ENCODE results near the gene ANKRD52.
"Not testable (repeated sequence)": the region's sequence is repeated elsewhere in the genome, so short reads cannot be mapped to it uniquely, and the experiment has no call there.

ANKRD52 gene

DNA sequence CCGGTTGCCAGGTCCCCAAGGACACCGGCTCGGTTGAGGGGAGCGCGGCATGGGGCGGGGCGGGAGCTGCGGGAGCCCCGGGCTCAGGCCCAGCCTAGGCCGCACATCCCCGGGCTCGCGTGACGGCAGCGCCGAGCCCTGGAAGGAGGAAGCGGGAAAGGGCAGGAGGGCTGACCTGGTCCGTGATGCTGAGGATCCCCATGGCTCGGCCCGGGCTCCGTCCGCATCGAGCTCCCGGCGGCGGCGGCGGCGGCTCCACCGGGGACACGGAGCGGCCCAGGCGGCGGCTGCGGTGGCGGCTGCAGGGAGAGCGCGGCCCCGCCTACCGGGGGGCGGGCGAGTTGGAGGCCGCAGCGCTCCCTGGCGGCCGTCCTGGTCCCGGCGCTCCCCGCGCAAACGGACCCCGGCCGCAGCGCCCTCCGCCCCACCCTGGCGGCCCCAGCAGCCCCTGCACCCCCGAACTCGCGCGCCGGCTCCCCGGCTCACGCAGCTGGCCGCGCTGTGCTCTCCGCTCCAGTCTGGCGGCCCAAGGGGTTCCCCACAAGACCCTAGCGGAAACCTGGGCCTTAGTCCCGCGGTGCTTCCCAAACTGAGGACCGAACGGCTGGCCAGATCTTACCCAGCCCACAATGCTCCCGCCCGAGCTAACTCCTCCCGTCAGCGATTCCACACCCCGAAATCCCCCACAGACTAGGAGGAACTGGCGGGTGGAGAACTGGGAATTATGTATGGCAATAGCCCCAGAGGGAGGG is at the start of gene ANKRD52:
Gene ANKRD52, minus strand, starts transcription at position 317 of the 752 bp plus-strand sequence. Its CDS starts 115 bp downstream, at position 202.
- peak; percentile 65 for DNase-seq (ENCODE audit: low read depth)

DNA sequence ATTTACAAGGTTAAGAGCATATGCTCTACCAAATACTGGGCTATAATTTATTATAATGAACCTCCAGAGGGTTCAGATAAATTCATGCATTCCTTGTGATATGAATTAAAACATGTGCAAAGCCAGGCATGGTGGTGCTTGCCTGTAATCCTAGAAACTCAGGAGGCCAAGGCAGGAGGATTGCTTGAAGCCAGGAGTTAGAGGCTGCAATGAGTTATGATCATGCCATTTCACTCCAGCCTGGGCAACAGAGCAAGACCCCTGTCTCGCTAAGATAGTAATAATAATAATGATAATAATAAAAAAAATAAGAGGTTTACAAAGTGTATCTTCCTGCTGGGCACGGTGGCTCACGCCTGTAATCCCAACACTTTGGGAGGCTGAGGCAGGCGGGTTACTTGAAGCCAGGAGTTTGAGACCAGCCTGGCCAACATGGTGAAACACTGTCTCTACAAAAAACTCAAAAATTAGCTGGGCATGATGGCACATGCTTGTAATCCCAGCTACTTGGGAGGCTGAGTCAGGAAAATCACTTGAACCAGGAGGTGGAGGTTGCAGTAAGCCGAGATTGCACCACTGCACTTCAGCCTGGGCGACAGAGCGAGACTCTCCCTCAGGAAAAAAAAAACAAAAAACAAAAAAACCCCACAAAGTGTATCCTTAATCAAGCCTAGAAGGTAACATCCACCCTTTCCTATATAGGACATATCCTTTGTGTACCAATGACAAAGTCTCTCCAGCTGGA is 49.2 kb upstream of the ANKRD52 start:
- DNase-seq (ENCODE audit: low read depth) = no peak

DNA sequence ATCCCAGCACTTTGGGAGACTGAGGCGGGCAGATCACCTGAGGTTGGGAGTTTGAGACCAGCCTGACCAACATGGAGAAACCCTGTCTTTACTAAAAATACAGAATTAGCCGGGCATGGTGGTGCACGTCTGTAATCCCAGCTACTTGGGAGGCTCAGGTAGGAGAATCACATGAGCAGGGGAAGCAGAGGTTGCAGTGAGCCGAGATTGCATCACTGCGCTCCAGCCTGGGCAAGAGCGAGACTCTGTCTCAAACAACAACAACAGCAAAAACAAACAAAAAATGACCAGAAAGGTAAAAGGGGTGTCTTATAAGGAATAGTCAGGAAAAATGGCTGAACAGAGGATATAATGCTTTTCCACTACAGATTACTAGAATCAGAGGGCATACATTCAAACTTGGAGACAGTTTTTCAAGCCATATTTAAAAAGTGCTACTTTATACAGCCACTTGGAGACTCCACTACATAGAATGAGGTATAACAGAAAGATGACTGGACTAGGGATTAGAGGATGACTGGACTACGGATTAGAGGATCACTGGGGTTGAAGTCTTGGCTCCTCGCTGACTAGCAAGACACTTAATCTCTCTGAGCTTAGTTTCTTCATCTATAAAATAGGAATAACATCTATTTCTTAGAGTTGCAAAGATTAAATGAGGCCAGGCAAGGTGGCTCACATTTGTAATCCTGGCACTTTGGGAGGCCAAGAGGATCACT is 46.8 kb upstream of the ANKRD52 start:
- no peak for DNase-seq (ENCODE audit: low read depth)

DNA sequence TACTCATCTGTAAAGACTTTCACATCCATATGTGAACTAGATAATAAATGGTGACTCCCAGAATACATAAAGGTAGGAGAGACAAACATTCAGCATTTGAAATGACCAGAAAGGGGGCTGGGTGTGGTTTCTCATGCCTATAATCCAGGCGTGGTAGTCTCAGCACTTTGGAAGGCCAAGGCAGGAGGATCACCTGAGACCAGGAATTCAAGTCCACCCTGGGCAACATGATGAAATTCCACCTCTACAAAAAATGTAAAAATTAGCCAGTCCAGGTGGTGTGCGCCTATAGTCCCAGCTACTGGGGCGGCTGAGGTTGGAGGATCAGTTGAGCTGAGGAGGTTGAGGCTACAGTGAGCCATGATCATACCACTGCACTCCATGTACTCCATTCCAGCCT is 46.1 kb upstream of the ANKRD52 start:
- DNase-seq (ENCODE audit: low read depth) = no peak

DNA sequence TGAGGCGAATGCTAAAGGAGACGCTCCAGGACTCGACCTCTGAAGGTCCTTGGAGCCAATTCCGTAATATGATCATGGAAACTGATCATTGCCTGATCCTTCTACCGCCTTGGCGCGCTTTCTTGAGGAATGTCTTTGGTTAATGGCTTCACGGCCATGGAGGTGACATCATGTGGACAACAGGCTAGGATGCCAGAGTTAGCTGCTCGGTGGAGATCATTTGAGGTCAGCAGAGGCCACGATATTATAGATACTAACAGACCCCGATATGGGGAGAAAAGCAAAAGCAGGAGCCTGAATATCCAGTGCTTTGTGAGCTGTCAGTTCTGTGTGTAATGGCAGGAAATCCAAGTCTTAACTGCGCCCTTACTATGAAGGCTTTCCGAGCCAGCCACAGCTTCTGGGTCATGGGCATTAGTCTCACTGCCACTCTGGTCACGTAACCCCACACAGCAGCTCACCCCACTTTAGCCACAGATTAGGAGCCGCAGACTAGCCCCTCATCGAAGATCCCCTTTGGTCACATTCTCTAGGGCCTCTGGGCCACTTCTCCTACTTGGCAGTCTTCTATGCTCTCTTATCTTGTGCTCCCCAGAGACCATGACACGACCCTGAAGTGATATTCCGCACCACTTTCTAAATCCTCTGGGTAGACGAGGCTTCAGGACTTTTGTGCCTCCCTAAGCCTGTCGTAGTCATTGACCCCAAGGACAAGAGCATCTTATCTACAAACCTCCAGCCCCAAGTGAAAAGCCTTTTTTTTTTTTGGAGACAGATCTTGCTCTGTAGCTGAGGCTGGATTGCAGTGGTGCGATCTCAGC is 42.7 kb upstream of the ANKRD52 start:
- DNase-seq (ENCODE audit: low read depth) = no peak

DNA sequence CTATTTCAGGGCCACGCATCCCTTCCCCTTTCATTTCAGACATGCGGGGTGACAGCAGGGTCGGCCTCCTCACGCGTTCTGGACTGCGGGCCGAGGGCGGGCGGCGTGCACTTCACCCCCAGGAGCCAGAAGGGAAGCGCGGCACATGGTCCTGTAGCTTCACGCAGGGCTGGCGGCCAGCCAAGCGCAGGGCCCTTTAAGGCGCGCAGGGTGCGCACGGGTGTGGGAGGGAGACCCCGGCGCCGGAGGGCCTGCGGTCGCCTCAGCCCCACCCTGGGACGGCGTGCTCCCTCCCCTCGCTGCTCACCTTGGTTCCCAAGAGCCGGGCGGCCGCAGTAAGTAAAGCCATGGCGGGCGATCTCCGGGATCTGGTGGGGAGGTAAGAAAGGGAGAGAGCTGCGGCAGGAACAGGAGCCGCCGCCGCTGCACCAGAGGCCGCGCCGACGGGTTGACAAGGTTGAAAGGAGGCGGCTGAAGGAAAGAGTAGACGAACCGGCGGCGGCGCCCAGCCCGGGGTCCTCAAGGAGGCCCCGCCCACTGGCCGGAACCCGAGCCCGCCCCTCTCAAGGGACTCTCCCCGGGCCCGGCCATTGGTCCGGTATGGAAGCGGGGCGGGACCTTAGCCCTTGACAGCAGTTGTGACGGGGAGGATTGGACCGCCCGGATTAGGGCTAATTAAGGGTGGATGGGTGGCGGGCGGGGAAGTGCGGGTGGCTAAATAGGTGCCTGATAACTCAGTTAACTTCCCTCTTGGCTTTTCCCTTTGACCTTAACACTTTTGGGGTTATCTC is 41.9 kb upstream of the ANKRD52 start, which contains the start of gene CS:
Gene CS, minus strand, starts transcription at position 478 of the 791 bp plus-strand sequence. Its CDS starts 129 bp downstream, at position 349.
- DNase-seq (ENCODE audit: low read depth) = peak; percentile 98

DNA sequence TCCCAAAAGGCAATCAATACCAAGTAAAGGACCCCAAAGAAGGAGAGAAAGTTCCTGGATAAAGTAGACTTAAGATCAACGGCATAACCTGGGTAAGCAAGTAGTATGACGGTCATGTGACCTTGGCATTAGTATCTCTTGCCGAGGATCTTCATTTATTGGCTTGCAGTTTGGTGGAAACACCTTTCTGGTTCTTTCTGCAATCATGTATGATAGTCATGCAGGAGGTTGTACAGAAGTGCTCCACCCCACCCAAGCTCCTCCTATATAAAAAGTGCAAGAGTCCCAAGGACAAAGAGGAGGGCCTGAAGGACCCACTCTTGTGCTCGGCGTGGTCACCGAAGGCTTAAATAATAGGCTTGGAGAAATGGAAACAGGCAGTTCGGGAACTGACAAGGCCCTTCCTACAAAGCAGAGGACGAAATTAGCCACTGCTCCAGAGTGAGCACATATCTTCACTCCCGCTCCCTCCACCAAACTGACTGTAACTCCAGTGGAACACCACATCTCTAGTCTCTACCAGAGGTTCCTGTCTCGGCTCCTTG is 41.2 kb upstream of the ANKRD52 start:
- no peak for DNase-seq (ENCODE audit: low read depth)

DNA sequence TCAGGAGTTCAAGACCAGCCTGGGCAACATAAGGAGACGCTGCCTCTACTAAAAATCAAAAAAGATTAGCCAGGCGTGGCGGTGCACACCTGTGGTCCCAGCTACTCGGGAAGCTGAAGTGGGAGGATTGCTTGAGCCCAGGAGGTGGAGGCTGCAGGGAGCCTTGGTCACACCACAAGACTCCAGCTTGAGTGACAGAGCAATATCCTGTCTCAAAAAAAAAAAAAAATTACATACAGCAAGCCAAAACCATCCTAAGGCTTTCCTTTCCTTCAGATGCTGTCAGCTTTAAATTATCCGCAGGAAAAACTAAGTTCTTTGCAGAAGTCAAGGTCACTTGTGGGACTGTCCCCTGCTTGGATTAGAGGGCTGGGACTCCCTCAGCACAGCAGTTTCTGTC is 40.6 kb upstream of the ANKRD52 start:
- no peak for DNase-seq (ENCODE audit: low read depth)

DNA sequence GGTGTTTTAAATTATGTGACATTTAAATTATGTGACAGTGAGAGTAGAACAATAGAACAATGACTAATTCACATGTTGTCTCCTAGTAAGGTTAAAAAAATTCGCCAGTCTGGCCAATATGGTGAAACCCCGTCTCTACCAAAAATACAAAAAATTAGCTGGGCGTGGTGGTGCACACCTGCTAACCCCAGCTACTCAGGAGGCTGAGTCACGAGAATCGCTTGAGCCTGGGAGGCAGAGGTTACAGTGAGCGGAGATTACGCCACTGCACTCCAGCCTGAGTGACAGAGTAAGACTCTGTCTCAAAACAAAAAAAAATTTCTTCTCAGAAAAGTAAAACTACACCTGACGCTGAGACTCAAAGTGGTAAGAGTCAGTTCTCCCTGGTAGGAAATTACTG is 39.2 kb upstream of the ANKRD52 start:
- no peak for DNase-seq (ENCODE audit: low read depth)

DNA sequence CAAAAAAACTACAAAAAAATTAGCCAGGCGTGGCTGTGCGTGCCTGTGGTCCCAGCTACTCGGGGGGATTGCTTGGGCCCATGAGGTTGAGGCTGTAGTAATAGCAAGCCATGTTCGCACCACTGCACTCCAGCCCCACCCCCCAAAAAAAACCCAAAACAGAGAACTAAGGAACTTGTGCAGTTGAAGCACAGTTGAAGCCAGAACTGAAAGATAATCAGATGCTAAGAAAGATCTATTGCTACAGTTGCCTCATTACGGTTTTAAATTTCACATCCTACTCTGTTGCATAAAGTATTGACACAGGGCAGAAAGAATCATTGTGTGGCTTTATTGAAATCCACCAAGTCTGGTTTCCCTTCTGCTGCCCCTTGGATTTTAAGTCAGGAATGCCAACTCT is 38.1 kb upstream of the ANKRD52 start:
- no peak for DNase-seq (ENCODE audit: low read depth)

DNA sequence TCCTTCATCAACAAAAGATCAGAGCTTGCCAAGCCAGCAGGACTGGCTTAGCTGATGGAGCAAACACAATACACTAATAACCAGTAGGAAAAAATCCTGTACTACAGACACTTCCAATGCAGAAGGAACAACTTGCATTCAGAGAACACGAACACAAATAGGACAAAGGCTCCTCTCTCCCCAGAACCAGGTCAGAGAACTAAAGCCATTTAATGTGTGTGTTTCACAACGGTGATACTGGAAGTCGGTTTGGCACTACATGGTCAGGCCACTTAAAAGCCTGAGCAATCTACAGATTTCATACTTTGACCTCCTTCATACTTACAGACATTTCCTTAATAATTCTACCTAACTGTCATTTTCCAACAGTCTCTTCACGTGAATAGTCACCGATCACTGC is 35.6 kb upstream of the ANKRD52 start:
- DNase-seq (ENCODE audit: low read depth) = no peak

DNA sequence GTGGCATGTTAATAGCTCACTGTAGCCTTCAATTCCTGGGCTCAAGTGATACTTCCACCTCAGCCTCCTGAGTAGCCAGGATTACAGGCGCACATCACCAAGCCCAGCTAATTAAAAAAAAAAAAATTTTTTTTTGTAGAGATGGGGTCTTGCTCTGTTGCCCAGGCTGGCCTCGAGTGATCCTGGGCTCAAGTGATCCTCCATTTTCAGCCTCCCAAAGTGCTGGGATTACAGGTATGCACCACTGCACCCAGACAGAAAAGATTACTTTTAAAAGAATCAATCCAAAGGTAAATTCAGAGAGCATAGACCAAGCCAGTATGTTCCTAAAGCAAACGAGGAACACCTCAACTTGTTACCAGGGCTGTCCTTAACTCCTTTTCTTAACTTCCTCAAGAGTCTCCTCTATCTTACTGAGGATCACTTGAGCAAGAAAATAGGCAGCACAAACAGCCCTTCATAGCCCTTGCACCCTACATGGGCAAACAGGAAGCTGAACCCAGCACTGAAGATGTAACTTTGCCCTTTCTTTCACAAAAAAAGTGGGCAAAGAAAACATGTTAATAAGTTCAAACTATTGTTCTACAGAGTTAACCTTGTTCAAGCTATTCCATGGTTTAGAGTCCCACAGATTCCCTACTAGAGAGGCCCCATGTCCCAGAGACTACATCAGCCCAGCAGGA is 30.7 kb upstream of the ANKRD52 start:
- DNase-seq (ENCODE audit: low read depth) = no peak

DNA sequence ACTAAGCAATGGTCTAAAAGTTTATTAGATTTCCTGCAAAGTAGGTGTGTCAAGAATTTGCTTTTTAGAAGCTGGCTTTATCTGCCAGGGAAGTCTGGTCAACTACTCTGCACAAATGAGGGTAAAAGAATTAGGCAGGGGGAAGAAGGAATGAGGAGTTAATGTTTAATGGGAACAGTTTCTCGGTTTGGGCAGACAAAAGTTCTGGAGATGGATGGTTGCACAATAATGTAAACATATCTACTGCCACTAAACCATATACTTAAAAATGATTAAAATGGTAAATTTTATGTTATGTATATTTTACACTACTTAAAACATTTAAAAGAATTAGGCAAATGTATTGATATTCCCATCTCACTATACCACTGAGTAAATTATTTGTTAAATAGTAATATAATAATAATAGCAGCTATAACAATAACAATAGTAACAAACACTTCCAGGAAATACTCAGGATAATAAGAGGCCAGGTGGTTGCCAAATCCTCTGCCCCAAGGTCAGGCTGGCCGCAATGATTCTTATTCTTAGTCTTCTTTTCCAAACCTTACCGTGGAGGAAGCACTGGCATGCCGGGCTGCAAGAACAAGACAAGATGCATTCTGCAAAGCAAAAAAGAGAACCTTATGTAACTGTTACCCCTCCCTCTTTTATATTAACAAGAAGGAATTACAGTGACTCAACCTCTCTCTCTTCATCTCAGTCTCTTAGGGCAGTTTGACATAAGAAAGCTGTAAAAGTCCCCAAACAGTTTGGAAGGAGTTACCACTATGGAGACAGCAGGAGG is 28.1 kb upstream of the ANKRD52 start:
- no peak for DNase-seq (ENCODE audit: low read depth)

DNA sequence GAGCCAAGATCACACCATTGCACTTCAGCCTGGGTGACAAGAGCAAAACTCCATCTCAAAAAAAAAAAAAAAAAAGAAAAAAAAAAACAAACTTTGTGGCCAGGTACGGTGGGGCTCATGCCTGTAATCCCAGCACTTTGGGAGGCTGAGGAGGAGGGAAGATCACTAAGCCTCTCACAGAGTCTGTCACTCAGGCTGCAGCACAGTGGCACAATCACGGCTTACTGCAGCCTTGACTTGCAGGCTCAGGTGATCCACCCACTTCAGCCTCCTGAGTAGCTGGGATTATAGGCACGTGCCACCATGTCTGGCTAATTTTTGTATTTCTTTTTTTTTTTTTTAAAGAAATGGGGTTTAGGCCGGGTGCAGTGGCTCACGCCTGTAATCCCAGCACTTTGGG is 26.1 kb upstream of the ANKRD52 start:
- not testable (repeated sequence) for DNase-seq (ENCODE audit: low read depth)

DNA sequence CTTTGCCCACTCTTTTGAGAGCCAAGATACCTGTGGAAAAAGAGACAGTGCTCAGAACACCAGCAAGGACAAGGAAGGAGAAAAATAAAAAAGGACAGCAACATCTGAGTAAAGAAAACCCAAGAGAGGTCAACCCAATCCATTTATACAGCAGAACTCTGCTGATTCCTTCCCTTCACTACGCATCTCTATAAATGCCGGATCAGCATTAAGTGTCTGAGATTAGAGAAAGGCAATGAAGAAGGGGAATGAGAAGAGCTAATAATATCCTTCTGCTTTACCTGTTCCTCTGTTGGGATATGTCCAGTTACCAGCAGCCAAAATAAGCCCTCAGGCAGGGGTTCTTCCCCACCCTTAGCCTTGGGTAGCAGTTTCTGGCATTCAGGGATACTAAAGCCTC is 24.4 kb upstream of the ANKRD52 start:
- DNase-seq (ENCODE audit: low read depth) = no peak

DNA sequence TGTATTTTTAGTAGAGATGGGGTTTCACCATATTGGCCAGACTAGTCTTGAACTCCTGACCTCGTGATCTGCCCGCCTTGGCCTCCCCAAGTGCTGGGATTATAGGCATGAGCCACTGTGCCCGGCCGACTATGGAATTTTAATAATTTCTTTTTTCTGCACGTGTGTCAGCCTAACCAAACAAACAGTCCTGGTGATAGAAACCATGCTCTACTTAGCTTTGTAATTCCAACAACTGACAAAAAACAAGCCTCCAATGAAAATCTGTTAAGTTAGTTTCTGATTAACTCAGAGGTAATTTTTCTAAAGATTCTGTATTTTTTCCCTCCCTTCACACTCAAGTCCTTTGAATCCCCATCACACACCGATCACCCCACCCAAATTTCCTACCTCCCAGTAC is 23.8 kb upstream of the ANKRD52 start:
- no peak for DNase-seq (ENCODE audit: low read depth)

DNA sequence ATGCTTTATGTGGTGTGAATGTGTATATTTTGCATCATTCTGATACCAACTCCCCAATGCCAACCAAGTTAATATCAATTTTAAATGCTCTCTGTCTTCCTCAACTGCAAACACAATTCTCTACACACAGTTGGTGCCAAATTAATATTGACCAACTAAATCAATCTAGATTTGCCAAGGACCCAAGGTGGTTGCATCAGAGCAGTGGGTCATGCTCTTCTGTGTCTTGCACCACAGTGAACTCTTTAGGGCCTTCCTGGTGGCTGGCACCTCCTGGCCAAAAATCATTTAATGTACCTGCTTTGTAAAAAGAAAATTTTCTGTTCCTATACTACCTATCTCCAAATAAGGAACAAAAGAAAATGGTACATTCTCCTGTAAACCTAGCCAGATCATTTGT is 22.7 kb upstream of the ANKRD52 start:
- no peak for DNase-seq (ENCODE audit: low read depth)

DNA sequence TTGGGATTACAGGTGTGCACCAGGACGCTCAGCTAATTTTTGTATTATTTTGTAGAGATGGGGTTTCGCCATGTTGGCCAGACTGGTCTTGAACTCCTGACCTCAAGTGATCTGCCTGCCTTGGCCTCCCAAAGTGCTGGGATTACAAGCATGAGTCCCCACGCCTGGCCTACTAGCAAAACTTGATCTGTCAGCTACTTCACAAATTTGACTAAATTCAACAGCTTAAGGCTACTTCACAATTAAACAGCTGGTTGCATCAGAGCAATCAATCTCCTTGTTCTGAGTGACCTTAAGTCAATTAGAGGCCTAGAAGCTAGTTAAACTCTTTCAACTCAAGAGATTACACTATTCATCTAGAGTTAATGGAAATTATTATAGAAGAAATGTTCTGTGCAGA is 20.7 kb upstream of the ANKRD52 start:
- DNase-seq (ENCODE audit: low read depth) = no peak

DNA sequence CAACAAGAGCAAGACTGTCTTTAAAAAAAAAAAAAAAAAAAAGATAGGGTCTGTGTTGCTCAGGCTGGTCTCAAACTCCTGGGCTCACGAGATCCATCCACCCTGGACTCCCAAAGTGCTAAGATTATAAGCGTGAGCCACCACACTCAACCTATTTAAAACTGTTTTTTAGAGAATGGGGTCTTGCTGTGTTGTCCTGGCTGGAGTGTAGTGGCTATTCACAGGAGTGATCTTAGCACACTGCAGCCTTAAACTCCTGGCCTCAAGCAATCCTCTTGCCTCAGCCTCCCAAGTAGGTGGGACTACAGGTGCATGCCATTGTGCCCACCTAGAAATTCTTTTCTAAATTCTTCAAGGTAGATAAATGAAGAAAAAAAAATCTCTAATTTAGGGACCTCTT is 16.1 kb upstream of the ANKRD52 start:
- DNase-seq (ENCODE audit: low read depth) = no peak
